HG03135 (cell line): Measurements from ENCODE around the gene SMCR8.
"Not testable (repeated sequence)": the region's sequence is repeated elsewhere in the genome, so short reads cannot be mapped to it uniquely, and the experiment has no call there.

ENCODE experiments used
- ATAC-seq: cut with Tn5 transposase; IDR thresholded peaks from one replicate; pipeline ENCODE4 v1.9.1; 2021; ENCODE audit warnings: mild to moderate bottlenecking, moderate library complexity; ENCODE audit not compliant: unreplicated experiment

The SMCR8 gene

GRCh38 chr17:18314731-18315561 is at the start of gene SMCR8, which contains the start of gene TOP3A:
TSS of gene SMCR8 (plus strand) at chr17:18315293. CDS start at chr17:18315790, 497 bp downstream.
TSS of gene TOP3A (minus strand) at chr17:18314994. CDS start at chr17:18314778, 216 bp downstream.
- ATAC-seq = peak; percentile 87

DNA sequence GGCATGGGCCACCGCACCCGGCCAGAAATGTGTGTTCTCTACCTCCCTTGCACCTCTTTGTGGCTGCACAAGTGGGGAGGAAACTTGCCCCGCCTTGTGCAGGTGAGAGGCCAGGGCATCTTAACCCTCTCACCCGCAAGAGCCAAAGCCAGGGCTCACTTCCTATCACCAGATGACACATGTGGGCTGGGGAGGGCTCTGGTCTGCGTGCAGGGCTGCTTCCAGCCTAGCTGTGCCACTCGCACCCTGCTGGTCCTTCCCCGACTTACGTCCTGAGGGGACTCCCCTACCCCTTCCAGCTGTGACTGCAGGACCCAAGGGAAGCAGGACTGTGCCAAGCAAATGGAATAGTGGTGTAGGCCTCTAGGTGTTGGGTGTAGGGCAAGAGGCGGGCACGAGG is 47.7 kb upstream of the SMCR8 start:
- ATAC-seq = no peak

DNA sequence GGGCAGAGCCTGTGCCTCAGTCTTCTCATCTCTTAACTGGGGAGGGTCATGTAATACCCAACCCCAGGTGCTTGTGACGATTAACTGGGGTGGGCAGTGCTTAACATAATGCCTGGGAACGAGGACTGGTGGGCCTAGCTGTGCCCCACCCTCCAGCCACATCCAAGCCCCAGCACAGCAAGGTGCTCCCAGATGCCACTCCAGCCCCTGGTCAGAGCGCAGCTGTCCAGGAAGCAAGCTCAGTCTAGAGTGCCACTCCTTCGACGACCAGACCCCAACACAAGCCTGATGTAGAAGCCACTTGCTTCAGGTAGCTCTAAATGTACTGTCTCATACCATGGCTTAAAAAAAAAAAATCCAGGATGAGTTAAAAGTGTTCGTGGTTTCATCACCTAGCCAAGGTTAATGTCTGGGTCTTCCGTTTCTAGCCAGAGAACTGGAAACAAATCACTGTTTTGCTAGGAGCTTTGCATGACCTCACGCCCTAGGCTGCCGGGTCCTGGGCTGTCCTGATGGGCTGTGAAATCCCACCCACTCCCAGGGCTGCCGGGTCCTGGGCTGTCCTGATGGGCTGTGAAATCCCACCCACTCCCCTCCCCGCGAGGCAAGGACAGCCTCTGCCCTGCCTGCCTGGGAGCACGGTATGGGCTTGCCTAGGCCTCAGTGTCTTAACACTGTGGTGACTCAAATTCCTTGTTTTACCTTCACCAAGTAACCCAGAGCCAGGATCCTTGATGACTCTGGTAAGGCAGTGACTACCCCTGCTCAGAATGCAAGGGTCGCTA is 47.0 kb upstream of the SMCR8 start:
- ATAC-seq = no peak

DNA sequence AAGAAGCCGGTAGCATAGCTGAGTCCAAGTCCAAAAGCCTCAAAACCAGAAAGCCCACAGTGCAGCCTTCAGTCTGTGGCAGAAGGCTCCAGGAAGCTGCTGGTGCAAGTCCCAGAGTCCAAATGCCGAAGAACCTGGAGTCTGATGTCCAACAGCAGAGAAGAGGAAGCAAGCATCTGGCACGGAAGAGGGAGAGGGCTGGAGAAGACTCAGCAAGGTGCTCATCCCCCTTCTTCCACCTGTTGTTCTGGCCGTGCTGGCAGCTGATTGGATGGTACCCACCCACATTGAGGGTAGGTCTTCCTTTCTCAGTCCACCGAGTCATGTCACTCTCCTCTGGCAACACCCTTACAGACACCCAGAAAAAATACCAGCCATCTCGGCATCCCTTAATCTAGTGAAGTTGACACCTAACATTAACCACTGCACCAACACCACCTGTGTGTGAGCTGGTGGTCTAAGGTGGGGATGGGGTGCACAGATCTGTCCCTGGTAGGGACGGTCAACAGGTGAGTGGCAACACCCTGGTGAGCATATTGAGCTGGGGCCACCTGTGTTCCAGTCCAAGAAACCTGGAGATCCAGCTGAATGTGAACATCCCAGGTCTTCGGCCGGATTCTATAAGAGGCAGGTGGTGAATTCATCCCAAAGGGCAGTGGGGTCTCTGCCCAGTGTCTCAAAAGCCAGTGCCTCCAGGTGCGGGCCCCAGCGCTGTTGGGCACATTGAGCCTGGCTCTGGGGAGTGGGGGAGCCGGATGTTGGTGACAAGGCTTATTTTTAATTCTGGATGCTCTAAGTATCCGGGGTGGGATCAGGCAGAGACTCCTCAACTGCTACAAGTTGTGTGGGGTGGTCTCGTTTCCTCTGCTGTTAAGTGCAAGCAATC is 44.8 kb upstream of the SMCR8 start:
- ATAC-seq = no peak

DNA sequence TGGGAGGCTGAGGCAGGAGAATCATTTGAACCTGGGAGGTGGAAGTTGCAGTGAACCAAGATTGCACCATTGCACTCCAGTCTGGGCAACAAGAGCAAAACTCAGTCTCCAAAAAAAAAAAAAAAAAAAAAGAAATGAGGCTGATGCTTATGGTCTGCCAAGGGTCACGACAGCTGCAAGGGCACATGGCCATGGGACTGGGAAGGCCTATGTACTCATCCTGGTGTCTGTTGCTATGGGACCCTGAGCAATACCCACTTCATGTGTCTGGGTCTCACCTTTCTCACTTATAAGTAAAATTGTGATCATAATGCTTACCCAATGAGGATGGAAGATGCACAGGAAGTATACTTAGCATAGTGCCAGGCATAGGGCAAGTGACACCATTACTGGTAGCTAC is 38.0 kb upstream of the SMCR8 start:
- no peak for ATAC-seq

- no peak for ATAC-seq
Observed at GRCh38 chr17:18278867-18279266, 36.2 kb upstream of the SMCR8 start.

DNA sequence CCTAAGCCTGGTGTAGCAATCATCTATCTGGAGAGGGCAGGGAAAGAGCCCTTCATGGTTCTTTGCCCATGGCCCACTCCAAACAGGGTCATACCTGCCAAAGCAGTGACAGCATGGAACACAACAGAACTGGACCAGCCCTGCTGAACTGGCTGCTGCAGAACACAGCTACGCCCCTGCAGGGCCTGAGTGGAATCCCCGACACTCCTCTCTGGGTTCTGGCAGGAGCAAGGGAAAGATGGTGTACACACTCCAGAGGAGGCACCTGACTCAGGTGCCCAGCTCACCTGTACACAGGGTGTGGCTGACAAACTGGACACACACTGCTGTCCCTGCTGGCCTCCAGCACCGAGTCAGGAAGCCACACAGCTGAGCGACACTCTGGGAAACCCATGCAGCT is 34.8 kb upstream of the SMCR8 start:
- no peak for ATAC-seq

DNA sequence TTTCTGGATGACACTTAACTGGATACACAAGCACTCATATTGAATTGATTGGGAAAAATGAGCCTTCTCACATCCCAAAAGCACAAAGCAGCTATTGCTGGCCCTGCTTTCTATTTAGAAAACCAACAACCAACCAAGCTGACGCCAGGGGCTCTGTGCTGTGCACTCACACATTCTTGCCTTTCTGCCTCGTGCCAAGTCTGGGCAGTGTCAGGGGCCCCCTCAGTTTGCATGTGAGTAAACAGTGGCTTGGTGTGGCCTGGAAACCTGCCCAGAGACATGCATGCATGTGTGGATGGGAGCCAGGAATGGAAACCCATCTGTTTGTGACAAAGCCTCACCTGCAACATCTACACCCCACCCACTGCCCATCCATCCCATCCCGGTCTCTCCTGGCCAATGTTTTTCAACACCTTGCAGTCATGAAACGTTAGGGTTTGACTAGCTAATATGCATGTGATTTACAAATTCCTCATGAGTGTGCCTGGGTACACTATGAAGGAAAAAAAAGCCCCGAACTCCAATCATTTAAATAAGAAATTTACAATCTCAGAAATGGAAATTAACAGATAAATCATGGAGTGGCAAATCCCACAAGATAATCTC is 34.2 kb upstream of the SMCR8 start:
- no peak for ATAC-seq

GRCh38 chr17:18281788-18282187 is 33.3 kb upstream of the SMCR8 start:
- ATAC-seq = no peak

GRCh38 chr17:18285296-18285695 is 29.8 kb upstream of the SMCR8 start:
- no peak for ATAC-seq

- ATAC-seq = no peak
Observed at GRCh38 chr17:18291718-18292540, 23.2 kb upstream of the SMCR8 start.

DNA sequence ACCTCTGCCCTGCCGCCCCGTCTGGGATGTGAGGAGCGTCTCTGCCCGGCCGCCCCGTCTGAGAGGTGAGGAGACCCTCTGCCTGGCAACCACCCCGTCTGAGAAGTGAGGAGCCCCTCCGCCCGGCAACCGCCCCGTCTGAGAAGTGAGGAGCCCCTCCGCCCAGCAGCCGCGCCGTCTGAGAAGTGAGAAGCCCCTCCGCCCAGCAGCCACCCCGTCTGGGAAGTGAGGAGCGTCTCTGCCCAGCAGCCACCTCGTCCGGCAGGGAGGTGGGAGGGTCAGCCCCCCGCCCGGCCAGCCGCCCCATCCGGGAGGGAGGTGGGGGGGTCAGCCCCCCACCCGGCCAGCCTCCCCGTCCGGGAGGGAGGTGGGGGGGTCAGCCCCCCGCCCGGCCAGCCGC is 17.0 kb upstream of the SMCR8 start:
- not testable (repeated sequence) for ATAC-seq

- ATAC-seq = no peak
Observed at GRCh38 chr17:18300725-18301480, 14.2 kb upstream of the SMCR8 start.

DNA sequence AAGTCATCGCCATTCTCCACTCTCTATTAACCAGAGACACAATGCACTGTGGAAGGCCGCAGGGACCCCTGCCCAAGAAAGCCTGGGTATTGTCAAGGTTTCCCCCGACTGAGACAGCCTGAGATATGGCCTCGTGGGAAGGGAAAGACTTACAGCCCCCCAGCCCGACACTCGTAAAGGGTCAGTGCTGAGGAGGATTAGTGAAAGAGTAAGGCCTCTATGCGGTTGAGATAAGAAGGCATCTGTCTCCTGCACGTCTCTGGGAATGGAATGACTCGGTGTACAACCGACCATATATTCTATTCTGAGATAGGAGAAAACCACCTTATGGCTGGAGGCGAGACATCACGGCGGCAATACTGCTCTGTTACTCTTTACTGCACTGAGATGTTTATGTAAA is 11.9 kb upstream of the SMCR8 start:
- ATAC-seq = not testable (repeated sequence)

GRCh38 chr17:18309202-18309601 is 5.9 kb upstream of the SMCR8 start:
- ATAC-seq = no peak

- ATAC-seq = peak; percentile 19
Observed at GRCh38 chr17:18314059-18314730, 898 bp upstream of the SMCR8 start.

- ATAC-seq = no peak
Observed at GRCh38 chr17:18315562-18315922, 449 bp downstream of the SMCR8 start.

GRCh38 chr17:18315961-18316360 is 868 bp downstream of the SMCR8 start:
- no peak for ATAC-seq

DNA sequence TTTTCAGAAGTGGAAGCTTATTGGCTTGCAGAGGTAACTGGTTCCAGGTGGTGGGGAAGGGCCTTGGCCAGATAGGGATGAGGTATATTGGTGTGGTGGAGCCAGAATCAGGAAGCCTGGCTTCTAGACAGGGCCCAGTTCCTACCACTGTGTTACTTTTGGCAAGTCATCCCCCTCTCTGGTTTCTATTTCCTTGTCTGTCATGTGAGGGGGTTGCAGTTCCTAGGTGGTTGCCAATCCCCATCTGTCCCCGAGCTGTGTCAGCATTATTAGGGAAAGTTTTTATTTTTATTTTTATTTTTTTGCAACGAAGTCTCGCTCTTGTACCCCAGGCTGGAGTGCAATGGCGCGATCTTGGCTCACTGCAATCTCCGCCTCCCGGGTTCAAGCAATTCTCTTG is 3.0 kb downstream of the SMCR8 start:
- ATAC-seq = no peak
